ENCODE data around the gene TF.

TF gene

DNA sequence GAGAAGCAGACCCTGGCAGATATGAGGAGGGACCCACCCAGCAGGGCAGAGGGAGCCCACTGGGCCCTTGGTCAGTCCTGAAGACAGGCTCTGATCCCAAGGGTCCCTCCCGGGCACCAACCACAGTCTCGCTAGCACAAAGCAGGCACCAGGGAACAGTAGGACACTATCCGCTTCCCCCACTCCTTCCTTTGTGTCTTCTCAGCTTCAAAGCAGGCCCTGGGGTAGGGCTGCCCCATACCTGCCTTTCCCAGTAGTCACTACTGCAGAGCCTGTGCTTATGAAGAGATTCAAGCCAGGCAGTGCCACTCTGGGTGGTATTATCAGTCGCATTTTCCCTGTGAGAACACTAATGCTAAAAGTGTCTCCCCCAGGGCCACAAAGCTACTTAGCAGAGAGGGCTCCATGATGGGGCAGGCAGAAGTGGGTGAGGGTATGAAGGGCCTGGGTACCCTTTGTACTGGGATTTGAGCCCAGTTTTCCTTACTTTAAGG, 92.2 kb downstream of the TF start:
- no peak for TF ChIP-seq POLR2A (IDR thresholded peaks at IDR 0.05; ENCODE audit: extremely low read depth, insufficient read length)
- no peak for TF ChIP-seq MYC (IDR thresholded peaks at IDR 0.05; ENCODE audit: low read depth, low read length)
- TF ChIP-seq MAX (IDR thresholded peaks at IDR 0.05; ENCODE audit: low read depth, low read length), result no peak
- no peak for TF ChIP-seq CTCF (IDR thresholded peaks at IDR 0.05; ENCODE audit: low read depth, low read length)
- no peak overlapping the region for H3K4me3 ChIP-seq (ENCODE audit: low read depth, low read length)
- DNase-seq (ENCODE audit: low read depth), result no peak

DNA sequence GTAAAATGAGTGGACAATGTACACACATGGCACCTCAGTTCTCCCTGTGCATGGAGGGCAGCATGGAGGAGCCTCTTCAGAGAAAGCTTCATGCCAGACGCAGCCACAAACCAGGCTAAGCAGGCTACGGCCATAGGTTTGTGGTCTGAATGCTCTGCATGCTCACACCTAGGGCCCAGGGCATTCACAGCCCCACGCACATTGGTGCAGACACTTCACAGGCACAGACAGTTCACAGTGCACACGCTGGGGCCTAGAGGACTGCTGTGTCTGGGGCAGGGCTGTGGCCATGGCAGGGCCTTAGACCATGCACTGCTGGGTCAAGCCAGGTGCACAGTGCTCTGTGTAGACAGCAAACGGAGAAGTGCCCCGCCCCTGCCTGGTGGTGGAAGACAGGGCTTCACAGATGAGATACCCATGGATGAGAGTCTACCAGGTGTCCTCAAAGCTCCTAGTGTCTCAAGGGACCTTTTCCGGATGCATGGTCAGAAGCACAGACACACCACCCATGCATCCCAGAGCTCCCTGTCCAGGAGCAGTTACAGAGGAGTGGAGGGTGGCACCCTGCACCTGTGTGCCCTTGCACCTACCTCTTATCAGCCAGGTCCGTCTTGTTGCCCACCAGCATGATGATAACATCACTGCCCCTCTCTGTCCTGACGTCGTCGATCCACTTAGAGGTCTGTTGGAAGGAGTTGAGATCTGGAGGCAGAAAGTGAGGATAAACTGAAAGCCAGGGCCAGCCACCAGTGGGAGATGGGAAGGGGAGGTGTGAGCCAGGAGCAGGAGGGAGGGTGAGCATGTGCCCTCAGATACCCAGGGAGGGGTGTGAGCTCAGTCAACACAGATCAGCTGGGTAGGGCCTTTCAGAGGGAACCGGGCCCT, 93.0 kb downstream of the TF start:
- TF ChIP-seq MYC (IDR thresholded peaks at IDR 0.05; ENCODE audit: low read depth, low read length) (no peak), CTCF (IDR thresholded peaks at IDR 0.05; ENCODE audit: low read depth, low read length) (no peak), POLR2A (IDR thresholded peaks at IDR 0.05; ENCODE audit: extremely low read depth, insufficient read length) (no peak), MAX (IDR thresholded peaks at IDR 0.05; ENCODE audit: low read depth, low read length) (no peak)
- H3K4me3 ChIP-seq (ENCODE audit: low read depth, low read length), result no peak overlapping the region
- no peak for DNase-seq (ENCODE audit: low read depth)

DNA sequence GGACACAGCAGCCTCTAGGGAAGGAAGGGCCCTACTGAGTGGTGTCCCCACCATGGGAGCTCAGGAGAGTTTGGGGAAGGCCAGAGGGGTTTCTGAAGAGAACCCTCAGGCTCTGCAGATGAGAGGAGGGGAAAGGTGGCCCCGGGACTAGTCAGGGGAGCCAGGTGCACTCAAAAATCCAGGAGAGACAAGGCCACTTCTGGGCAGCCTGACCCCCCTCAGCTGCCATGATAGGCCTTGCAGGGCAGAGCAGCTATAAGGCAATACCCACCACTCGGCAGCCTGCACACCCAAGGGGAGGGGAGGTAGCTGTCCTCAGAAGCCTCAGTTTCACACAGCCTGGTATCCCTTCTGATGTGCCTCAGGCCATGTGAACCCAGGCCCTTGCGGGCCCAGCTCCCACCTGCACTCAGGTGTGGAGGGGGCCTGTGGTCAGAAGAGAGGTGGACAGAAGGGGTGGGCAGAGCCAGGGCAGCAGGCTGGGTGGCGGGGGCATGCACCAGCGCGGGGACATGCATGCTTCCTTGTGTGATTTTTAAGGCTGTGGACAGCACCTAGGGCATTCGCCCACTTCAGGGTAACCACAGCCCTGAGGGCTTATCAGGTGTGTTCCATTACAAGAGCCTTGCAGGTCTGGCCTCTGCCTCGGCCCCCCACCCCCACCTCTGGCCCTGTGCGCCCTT, 94.0 kb downstream of the TF start:
- DNase-seq (ENCODE audit: low read depth), result no peak
- no peak for TF ChIP-seq CTCF (IDR thresholded peaks at IDR 0.05; ENCODE audit: low read depth, low read length)
- no peak for TF ChIP-seq MYC (IDR thresholded peaks at IDR 0.05; ENCODE audit: low read depth, low read length)
- no peak for TF ChIP-seq MAX (IDR thresholded peaks at IDR 0.05; ENCODE audit: low read depth, low read length)
- no peak for TF ChIP-seq POLR2A (IDR thresholded peaks at IDR 0.05; ENCODE audit: extremely low read depth, insufficient read length)
- no peak overlapping the region for H3K4me3 ChIP-seq (ENCODE audit: low read depth, low read length)

DNA sequence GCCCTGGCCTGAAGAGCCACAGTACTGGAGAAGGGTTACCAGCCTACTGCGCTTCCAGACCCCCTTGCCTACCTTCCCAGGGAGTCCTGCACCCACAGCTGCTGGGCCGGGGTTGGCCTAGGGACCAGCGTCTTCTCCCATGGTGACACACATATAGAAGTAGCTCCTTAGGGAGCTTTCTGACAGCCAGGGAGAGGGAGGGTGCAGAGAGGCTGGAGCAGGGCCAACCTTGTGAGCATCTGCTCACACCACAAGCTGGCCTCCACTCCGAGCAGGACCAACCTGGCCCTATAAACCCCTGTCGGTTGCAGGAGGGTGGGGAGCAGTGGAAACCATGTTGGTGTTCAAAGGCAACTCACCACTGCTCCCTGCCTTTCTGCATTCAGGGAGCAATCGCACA, 94.6 kb downstream of the TF start:
- no peak for DNase-seq (ENCODE audit: low read depth)
- TF ChIP-seq POLR2A (IDR thresholded peaks at IDR 0.05; ENCODE audit: extremely low read depth, insufficient read length) (no peak), MAX (IDR thresholded peaks at IDR 0.05; ENCODE audit: low read depth, low read length) (no peak), MYC (IDR thresholded peaks at IDR 0.05; ENCODE audit: low read depth, low read length) (no peak), CTCF (IDR thresholded peaks at IDR 0.05; ENCODE audit: low read depth, low read length) (no peak)

DNA sequence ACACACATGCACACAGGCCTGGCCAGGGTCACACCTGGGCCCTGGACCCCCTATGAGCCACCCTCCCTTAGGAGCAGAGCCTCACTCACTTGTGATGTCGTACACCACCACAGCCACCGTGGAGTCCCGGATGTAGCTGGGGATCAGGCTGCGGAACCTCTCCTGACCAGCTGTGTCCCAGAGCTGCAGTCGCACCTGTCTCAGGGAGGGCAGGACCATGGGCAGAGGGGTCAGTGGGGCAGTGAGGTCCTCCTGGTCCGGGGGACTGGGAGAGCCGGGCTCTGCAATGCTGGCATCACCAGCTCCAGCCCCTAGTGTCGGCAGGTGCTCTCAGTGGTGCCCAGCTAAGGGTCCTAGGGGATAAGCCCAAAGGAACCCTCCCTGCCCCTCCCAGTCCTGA, 95.0 kb downstream of the TF start:
- TF ChIP-seq MAX (IDR thresholded peaks at IDR 0.05; ENCODE audit: low read depth, low read length), result no peak
- TF ChIP-seq POLR2A (IDR thresholded peaks at IDR 0.05; ENCODE audit: extremely low read depth, insufficient read length), result no peak
- no peak for TF ChIP-seq MYC (IDR thresholded peaks at IDR 0.05; ENCODE audit: low read depth, low read length)
- no peak for TF ChIP-seq CTCF (IDR thresholded peaks at IDR 0.05; ENCODE audit: low read depth, low read length)
- DNase-seq (ENCODE audit: low read depth), result no peak
- no peak overlapping the region for H3K4me3 ChIP-seq (ENCODE audit: low read depth, low read length)

More for the DNA sequence above, 94.6 kb downstream of the TF start:
- no peak overlapping the region for H3K4me3 ChIP-seq (ENCODE audit: low read depth, low read length)
